A204.1 (cell line): ENCODE measurements around the gene RWDD2A.

Experiments used
- FAIRE-seq: peaks from 2 replicates; lab custom pipeline; 2012; peaks lifted over from hg19 to GRCh38; lab: Jason Lieb, UNC

RWDD2A gene

DNA sequence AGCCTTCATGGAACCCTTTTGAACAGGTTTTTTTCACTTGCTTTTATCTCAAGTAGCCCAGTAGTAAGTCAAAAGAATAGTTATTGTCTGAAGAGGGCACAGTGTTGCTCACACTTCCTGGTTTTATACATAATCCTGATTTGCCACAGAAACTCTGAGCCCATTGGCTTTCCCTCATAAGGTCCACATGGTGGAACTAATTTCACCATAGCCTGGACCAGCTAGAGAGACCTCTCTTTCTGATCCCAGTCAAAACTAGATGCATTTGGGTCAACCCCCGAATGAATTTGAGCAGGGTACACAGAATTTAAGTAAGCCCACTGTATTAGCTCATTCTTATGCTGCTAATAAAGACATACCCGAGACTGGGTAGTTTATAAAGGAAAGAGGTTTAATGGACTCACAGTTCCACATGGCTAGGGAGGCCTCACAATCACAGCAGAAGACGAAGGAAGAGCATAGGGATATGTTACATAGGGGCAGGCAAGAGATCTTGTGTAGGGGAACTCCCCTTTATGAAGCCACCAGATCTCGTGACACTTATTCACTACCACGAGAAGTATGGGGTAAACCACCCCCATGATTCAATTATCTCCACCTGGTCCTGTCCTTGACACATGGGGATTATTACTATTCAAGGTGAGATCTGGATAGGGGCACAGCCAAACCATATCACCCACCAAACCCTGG is 6.2 kb downstream of the RWDD2A start:
- FAIRE-seq: no peak

GRCh38 chr6:83199863-83200225 is 6.7 kb downstream of the RWDD2A start:
- FAIRE-seq: no peak

DNA sequence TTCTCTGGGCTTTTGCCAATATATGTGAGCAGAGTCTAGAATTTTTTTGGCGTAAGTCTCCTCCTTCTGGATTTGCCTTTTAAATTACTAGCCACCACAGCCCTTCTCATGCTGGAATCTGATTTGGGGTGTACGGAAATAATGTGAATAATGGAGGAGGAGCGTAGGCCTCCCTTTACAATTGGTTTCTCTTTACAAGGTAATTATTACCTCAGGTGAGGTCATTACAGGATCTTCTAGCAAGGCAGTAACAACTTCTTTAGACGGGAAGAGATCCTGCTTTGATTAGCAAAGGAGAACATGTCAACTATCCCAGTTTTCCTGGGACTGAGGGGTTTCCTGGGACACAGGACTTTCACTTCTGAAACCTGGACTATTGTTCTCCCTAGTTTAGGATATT is 8.9 kb downstream of the RWDD2A start:
- no peak for FAIRE-seq

- FAIRE-seq: peak; percentile 92
Observed at GRCh38 chr6:83215131-83216047, 22.2 kb downstream of the RWDD2A start.

DNA sequence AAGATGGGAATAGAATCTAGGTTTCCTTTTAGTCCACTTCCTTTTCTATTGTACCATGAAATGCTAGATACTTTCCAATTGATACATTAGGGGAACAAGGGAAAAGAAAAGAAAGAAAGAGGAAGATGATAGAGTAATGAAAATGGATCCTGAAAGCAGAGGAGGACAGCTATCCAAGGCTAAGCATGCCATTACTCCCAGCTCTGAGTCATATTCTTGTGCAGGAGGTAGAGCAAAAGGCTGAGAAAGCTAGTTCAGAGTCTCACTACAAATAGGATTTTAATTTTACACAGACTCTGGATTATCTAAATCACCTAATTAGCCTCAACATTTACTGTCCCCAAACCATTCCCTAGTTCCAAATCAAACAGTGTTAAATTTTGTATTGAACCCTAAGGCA is 23.6 kb downstream of the RWDD2A start:
- no peak for FAIRE-seq

GRCh38 chr6:83218646-83219045 is 25.5 kb downstream of the RWDD2A start:
- FAIRE-seq: no peak

DNA sequence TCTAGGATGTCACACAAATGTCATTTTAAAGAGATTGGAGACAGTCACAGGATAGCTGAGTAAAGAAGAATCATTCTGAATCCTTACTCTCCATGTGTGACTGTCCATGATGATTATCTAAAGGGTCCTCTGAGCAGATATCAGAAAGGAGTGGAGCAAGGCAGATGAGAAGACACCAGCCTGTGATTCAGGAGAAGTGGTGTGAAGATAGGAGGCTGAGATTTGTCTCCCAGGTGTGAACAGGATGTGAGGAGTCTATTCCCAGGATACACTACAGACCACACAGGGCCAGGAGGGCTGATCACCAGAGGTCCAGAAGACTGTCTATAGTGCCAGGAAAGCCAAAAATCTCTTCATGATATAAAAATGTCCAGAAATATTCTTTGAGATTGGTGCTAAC is 27.0 kb downstream of the RWDD2A start:
- no peak for FAIRE-seq

DNA sequence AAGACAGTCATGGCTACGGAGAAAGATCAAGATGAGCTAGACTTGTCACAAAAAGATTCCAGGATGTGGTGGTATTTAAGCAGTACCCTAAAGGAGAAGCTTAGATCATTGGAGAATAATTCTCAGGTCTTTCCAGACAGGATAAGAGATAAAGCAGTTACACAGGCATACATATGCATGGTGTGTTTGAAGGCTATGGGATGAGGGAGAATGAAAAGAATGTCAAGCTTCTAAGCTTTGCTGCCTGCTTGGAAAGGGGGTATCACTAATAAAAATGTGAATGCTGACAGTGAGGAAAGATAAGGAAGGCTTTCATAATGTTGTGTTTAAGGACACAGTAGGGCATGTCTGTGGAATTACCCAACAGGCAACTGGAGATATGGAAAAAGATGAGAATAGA is 28.1 kb downstream of the RWDD2A start:
- no peak for FAIRE-seq

GRCh38 chr6:83221889-83222479 is 28.8 kb downstream of the RWDD2A start:
- FAIRE-seq: peak; percentile 93

DNA sequence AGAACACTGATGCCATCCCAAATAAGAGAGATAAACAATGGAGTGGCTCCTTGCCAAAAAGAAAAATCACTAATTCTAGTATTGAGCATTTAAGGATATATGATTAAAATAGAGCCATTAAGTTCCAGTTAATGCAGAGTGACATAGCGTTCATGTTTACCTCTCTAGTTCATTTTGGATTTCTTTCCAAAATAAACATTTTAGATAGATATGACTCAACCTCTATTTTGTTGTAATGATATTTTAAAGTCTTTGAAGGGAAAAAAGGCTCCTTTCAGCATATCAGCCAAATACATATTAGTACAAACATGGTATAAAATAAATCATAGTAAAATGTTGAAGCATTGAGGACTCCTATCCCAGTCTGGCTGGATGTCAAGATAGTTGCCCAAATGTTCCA is 33.4 kb downstream of the RWDD2A start:
- FAIRE-seq: no peak

DNA sequence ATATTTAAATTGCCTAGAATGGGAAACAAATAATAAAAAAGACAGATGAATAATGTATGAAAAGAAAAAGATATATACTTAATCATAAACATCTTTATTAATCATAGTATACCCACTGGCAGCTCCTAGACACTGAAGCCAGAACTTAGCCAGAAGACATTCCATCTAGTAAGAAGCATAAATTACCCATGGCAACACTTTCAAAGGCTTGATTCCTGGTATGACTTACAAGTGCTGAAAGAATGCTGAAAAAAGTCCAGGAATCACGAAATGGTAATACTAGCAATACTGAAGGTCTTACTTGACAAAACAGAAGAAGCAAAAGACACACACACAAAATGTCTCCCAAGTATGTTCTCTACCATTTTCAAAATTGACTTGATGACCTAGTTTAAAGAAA is 38.0 kb downstream of the RWDD2A start:
- no peak for FAIRE-seq

DNA sequence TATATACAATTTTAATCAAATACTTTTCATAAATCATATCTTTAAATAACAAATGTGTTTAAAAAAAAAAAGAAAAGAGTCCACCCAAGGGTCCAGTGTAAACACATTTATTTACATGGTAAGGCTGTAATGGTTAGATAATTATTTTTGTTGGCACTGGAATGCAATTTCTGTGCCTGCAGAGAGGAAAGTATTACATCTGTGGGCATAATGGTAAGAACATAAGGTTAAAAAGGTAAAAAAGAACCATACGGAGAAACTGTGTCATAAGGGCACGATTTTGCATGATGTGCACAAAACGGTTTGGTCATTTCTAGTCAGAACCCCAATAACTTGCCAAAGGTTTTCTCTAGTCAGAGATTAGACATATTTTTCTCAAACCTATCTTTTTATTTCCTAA is 54.3 kb downstream of the RWDD2A start:
- FAIRE-seq: no peak
